Measurements from ENCODE around the gene ARL6IP1.

DNA sequence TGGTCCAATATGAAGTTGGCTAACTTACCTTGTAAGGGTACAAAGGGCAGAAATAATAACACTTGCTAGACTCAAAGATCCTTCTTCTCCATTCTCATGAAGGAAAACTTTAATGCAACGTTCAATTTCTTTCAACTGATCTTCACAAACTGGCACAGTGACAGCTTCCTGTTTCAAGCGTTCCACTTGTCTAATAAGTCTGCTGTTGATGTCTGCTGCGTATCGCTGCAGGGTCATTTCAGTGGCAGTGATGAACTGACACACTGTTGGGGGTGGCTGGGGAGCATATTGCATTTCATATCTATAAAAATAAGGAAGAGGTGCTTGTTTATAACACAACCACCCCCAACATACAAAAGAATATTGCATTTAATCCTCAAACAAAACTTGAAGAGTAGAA lies 33.5 kb upstream of the ARL6IP1 start:
- TF ChIP-seq SMC3 (IDR thresholded peaks at IDR 0.05) (no peak), ZC3H11A (IDR thresholded peaks at IDR 0.05) (no peak), JUNB (IDR thresholded peaks at IDR 0.05) (no peak), ZFP36 (IDR thresholded peaks at IDR 0.05; ENCODE audit: borderline replicate concordance, partially characterized antibody) (no peak), ESRRA (IDR thresholded peaks at IDR 0.05; ENCODE audit: borderline replicate concordance, low read length) (no peak), POLR2A (IDR thresholded peaks at IDR 0.05; ENCODE audit: low read length) (no peak), RAD21 (conservative IDR thresholded peaks at IDR 0.05 in 1 of 2, IDR thresholded peaks at IDR 0.05 in 1 of 2) (no peak)
- TF ChIP-seq, protein P1, sequence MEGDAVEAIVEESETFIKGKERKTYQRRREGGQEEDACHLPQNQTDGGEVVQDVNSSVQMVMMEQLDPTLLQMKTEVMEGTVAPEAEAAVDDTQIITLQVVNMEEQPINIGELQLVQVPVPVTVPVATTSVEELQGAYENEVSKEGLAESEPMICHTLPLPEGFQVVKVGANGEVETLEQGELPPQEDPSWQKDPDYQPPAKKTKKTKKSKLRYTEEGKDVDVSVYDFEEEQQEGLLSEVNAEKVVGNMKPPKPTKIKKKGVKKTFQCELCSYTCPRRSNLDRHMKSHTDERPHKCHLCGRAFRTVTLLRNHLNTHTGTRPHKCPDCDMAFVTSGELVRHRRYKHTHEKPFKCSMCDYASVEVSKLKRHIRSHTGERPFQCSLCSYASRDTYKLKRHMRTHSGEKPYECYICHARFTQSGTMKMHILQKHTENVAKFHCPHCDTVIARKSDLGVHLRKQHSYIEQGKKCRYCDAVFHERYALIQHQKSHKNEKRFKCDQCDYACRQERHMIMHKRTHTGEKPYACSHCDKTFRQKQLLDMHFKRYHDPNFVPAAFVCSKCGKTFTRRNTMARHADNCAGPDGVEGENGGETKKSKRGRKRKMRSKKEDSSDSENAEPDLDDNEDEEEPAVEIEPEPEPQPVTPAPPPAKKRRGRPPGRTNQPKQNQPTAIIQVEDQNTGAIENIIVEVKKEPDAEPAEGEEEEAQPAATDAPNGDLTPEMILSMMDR (IDR thresholded peaks at IDR 0.05) = no peak
- TF ChIP-seq, protein P2, sequence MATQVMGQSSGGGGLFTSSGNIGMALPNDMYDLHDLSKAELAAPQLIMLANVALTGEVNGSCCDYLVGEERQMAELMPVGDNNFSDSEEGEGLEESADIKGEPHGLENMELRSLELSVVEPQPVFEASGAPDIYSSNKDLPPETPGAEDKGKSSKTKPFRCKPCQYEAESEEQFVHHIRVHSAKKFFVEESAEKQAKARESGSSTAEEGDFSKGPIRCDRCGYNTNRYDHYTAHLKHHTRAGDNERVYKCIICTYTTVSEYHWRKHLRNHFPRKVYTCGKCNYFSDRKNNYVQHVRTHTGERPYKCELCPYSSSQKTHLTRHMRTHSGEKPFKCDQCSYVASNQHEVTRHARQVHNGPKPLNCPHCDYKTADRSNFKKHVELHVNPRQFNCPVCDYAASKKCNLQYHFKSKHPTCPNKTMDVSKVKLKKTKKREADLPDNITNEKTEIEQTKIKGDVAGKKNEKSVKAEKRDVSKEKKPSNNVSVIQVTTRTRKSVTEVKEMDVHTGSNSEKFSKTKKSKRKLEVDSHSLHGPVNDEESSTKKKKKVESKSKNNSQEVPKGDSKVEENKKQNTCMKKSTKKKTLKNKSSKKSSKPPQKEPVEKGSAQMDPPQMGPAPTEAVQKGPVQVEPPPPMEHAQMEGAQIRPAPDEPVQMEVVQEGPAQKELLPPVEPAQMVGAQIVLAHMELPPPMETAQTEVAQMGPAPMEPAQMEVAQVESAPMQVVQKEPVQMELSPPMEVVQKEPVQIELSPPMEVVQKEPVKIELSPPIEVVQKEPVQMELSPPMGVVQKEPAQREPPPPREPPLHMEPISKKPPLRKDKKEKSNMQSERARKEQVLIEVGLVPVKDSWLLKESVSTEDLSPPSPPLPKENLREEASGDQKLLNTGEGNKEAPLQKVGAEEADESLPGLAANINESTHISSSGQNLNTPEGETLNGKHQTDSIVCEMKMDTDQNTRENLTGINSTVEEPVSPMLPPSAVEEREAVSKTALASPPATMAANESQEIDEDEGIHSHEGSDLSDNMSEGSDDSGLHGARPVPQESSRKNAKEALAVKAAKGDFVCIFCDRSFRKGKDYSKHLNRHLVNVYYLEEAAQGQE (IDR thresholded peaks at IDR 0.05) = no peak
